Activated T-helper 2 cell treated with anti-CD3 and anti-CD28 coated beads, Interferon-gamma antibody, Interleukin-2, Interleukin-4, amounts not matched to agents 10 μg/mL and 5 μg/mL and 100 μg/mL, durations not matched to agents 14 hours and 24 hours and 36 hours (primary cell): ENCODE results near the gene FFAR2. TPM values are rescaled to one million over a fixed set of nuclear protein-coding genes. Genes with fewer than 3 reads are reported as not detected.
"Not testable (repeated sequence)": the region's sequence is repeated elsewhere in the genome, so short reads cannot be mapped to it uniquely, and the experiment has no call there.

Experiments
- DNase-seq: peaks from one replicate; pipeline ENCODE4 v3.0.0; 2021; ENCODE audit warnings: low spot score
- H3K27ac Mint-ChIP-seq: one replicate; pipeline ENCODE4 v1.8.0; 2021; ENCODE audit warnings: mixed read lengths
- H3K27me3 Mint-ChIP-seq: one replicate; pipeline ENCODE4 v1.8.0; 2021; ENCODE audit warnings: low read depth, mixed read lengths
- H3K36me3 Mint-ChIP-seq: one replicate; pipeline ENCODE4 v1.8.0; 2021; ENCODE audit warnings: low read depth, mixed read lengths
- H3K4me1 Mint-ChIP-seq: one replicate; pipeline ENCODE4 v1.8.0; 2021; ENCODE audit warnings: low read depth, mixed read lengths
- H3K4me3 Mint-ChIP-seq: one replicate; pipeline ENCODE4 v1.8.0; 2021; ENCODE audit warnings: low read depth, mild to moderate bottlenecking, moderate library complexity, mixed read lengths
- H3K9me3 Mint-ChIP-seq: one replicate; pipeline ENCODE4 v1.8.0; 2021; ENCODE audit warnings: mixed read lengths
- intact Hi-C: fragments of 100-400 bp; cut with micrococcal nuclease; formaldehyde crosslinking; loops from one replicate; pipeline ENCODE4 v1.15.1; 2023
- total RNA-seq: library from RNA; stranded (reverse); gene quantifications from 2 replicates; pipeline ENCODE4 v1.2.3, GENCODE V29; 2022

FFAR2 gene
- not detected in 2 replicates for total RNA-seq

DNA sequence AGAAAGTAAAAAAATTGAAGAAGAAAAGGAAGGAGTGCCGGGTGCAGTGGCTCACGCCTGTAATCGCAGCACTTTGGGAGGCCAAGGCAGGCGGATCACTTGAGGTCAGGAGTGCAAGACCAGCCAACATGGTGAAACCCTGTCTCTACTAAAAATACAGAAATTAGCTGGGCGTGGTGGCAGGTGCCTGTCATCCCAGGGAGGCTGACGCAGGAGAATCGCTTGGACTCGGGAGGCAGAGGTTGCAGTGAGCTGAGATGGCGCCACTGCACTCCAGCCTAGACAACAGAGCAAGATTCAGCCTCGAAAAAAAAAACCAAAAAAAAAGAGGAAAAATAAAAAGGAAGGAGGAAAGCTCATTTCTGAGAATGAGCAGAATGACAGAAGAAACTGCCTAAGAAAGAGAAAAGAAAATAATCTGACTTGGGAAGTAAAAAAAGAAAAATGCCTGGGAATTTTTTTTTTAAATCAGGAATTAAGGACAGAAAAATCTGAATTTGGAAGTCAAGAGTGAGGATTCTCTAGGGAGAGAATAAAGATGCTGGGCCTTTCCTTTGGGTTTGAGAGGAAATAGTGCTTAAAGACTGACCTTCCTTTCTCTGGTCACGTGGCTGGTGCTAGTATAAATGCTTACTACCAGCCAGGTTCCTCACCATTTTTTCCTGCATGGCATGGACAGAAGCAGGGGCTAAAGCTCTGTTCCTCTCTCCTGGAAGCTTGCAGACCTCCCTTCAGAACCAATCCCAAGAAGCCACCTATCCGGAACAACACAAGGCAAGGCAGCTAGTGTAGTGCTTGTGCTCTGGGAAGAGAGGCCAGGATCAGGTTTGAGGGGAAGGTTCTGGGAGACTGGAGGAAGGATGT lies at the start of gene FFAR2:
TSS of gene FFAR2 (plus strand) at position 652 of the 864 bp plus-strand sequence. CDS start 1,458 bp downstream, outside the sequence.
- no peak within 1 kb of the TSS for H3K27ac Mint-ChIP-seq
- H3K36me3 Mint-ChIP-seq: no peaks in the 10 kb centered on the region
- H3K9me3 Mint-ChIP-seq: no peaks in the 10 kb centered on the region
- H3K4me3 Mint-ChIP-seq: no peak within 1 kb of the TSS
- H3K4me1 Mint-ChIP-seq: peaks cover 43% of the 10 kb centered on the region
- peaks cover 46% of the 10 kb centered on the region for H3K27me3 Mint-ChIP-seq
- intact Hi-C loops: no loop called here
- DNase-seq: no peak

DNA sequence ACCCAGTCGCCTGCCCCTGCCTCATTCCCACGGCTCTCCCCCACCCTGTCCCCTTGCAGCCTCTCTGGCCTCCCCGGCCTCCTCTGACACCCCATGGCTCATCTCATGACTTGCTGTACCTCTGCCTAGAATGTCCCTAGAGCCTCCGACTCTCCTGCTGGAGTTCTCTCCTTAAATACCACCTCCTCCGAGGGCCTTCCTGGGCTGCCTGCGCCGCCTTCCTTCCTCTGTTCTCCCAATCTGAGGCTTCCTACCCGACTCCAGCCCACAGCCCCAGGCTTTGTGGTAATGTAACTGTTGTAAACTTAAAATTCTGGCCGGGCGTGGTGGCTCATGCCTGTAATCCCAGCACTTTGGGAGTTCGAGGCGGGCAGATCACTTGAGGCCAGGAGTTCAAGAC lies 49.5 kb upstream of the FFAR2 start:
- intact Hi-C loops: no loop called here
- Mint-ChIP-seq H3K27me3 (peaks cover 5% of the 10 kb centered on the region), H3K36me3 (no peaks in the 10 kb centered on the region), H3K4me3 (no peak overlapping the region), H3K27ac (no peak overlapping the region), H3K4me1 (peaks cover 4% of the 10 kb centered on the region), H3K9me3 (no peaks in the 10 kb centered on the region)
- DNase-seq: no peak

DNA sequence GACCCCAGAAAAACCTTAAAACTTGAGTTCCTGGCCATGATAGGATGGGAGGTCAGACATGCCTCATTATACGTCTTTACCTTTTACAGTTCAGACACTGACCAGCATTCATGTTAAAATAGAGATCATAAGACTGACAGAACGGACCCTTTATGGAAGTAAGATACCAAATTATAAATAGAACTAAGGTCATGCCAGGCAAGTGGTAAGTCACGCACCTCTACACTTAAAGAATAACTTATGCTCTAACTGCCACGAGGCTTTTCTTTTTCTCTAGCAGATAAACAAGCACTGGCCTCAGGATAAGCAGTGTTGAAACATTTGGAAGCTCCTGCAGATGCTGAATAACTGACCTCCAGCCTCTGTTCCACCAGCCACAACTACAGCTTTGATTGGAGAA lies 48.8 kb upstream of the FFAR2 start:
- H3K27me3 Mint-ChIP-seq: peaks cover 5% of the 10 kb centered on the region
- no peaks in the 10 kb centered on the region for H3K36me3 Mint-ChIP-seq
- intact Hi-C loops: no loop called here
- H3K4me3 Mint-ChIP-seq: no peak overlapping the region
- H3K27ac Mint-ChIP-seq: no peak overlapping the region
- no peaks in the 10 kb centered on the region for H3K9me3 Mint-ChIP-seq
- DNase-seq: no peak
- peaks cover 8% of the 10 kb centered on the region for H3K4me1 Mint-ChIP-seq

DNA sequence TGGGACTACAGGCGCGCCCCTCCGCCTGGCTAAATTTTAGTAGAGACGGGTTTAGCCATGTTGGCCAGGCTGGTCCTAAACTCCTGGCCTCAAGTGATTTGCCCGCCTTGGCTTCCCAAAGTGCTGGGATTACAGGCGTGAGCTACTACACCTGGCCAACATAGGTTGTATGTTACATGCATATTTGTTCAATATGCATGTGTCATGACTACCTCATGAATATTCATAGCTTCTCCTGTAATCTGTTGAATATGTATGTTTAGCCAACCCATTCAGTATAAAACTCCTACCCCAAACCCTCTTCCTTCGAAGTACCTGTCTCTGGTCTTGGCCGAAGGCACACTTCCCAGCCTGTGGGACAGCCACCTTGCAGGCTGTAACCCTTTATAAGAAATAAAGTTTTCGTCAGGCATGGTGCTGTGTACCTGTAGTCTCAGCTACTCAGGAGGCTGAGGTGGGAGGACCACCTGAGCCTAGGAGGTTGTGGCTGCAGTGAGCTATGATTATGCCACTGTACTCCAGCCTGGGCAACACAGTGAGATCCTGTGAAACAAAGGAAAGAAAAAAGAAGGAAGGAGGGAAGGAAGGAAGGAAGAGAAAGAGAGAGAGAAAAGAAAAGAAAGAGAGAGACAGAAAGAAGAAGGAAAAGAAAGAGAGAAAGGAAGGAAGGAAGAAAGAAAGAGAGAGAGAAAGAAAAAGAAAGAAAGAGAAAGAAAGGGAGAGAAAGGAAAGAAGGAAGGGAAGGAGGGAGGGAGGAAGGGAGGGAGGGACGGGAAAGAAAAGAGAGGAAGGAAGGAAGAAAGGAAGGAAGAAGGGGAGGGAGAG lies 47.9 kb upstream of the FFAR2 start:
- Mint-ChIP-seq H3K4me3 (no peak overlapping the region), H3K27ac (no peak overlapping the region), H3K36me3 (no peaks in the 10 kb centered on the region), H3K4me1 (peaks cover 15% of the 10 kb centered on the region), H3K9me3 (no peaks in the 10 kb centered on the region), H3K27me3 (peaks cover 5% of the 10 kb centered on the region)
- no peak for DNase-seq
- intact Hi-C loops: no loop called here

DNA sequence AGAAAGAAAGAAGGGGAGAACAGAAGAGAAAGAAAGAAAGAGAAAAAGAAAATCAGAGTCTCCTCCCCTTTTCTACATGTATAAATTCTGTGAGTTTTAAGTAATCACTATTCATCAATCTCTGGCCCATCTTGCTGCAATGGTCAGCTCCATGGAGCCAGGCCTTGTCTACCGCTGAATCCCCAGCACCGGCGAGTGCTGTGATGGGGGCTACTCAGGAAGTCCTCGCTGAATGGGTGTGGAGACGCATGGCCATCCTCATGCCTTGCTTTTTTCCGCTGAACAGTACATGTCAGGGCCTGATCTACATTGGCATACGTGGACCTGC lies 47.3 kb upstream of the FFAR2 start:
- peaks cover 5% of the 10 kb centered on the region for H3K27me3 Mint-ChIP-seq
- DNase-seq: no peak
- no peaks in the 10 kb centered on the region for H3K9me3 Mint-ChIP-seq
- intact Hi-C loops: no loop called here
- H3K4me3 Mint-ChIP-seq: no peak overlapping the region
- no peaks in the 10 kb centered on the region for H3K36me3 Mint-ChIP-seq
- H3K4me1 Mint-ChIP-seq: peaks cover 19% of the 10 kb centered on the region
- no peak overlapping the region for H3K27ac Mint-ChIP-seq

DNA sequence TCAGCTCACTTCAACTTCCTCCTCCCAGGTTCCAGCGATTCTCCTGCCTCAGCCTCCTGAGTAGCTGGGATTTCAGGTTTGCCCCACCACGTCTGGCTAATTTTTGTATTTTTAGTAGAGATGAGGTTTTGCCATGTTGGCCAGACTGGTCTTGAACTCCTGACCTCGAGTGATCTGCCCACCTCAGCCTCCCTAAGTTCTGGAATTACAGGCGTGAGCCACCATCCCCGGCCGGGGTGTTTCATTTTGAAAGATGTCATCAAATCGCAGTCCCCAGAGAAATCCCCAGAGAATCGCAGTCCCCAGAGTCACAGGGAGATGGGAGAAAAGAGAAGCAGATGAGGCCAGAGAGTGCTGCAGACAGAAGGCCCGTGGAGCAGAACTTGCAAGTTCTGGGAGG lies 46.6 kb upstream of the FFAR2 start:
- DNase-seq, H3K4me3 Mint-ChIP-seq, H3K9me3 Mint-ChIP-seq, H3K27ac Mint-ChIP-seq, H3K36me3 Mint-ChIP-seq, H3K27me3 Mint-ChIP-seq, intact Hi-C loops: not testable (repeated sequence)
- H3K4me1 Mint-ChIP-seq: peaks cover 20% of the 10 kb centered on the region

DNA sequence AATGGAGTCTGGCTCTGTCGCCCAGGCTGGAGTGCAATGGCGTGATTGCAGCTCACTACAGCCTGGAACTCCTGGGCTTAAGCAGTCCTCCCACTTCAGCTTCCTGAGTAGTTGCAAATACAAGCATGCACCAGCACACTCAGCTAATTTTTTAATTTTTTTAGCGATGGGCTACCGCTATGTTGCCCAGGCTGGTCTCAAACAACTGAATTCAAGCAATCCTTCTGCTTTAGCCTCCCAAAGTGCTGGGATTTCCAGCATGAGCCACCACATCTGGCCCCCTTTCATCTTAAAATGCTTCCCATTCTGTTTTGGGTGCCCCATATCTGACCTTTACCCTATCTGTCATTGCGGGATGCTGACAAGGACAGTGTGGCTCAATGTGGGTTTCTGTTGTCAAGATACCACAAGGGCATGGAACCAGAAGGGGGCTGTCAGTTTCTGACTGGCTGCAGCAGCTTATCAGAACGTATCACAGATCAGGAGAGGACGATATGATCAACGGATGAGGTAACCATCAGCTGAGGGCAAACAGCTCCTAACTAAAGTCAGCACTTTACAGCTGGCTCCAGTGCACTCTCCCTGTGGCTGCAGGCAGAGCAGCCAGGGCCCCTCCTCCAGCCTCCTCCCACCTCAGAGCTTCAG lies 44.8 kb upstream of the FFAR2 start:
- peaks cover 20% of the 10 kb centered on the region for H3K4me1 Mint-ChIP-seq
- H3K9me3 Mint-ChIP-seq: no peaks in the 10 kb centered on the region
- intact Hi-C loops: no loop called here
- peaks cover 5% of the 10 kb centered on the region for H3K27me3 Mint-ChIP-seq
- peak overlapping the region; percentile 63 for H3K27ac Mint-ChIP-seq
- DNase-seq: peak; percentile 11
- no peak overlapping the region for H3K4me3 Mint-ChIP-seq
- no peaks in the 10 kb centered on the region for H3K36me3 Mint-ChIP-seq

DNA sequence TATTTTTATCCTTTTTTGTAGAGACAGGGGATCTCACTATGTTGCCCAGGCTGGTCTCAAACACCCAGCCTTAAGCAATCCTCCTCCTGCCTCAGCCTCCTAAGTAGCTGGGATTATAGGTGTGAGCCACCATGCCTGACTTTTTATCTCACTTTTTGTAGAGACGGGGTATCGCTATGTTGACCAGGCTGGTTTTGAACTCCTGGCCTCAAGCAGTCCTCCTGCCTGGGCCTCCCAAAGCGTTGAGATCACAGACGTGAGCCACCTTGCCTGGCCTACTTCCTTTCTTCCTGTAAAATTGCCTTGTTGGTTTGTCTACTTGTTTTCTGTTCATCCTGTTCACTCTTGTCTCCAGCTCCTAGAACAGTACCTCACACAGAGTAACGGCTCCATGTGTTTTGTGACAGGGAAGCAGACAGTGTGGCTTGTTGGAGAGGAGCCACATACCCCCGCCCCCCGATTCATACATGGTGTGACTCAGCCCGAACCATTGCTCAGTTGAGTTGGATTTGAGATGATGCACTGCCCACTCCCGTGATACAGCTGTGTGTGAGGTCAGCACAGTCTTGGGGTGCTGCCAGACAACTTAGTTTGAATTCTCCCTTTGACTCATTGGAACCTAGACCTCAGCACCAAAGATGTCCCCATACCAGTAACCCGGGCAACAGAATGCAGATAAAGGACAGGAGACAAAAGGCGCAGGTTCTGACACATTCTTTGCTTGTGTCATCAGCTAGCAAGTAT lies 43.0 kb upstream of the FFAR2 start:
- peak; percentile 20 for DNase-seq
- Mint-ChIP-seq H3K27me3 (peaks cover 11% of the 10 kb centered on the region), H3K4me1 (peaks cover 22% of the 10 kb centered on the region), H3K4me3 (no peak overlapping the region), H3K36me3 (no peaks in the 10 kb centered on the region), H3K27ac (peak overlapping the region; percentile 80), H3K9me3 (no peaks in the 10 kb centered on the region)
- intact Hi-C loops: loop anchor here (1.0 to 2.0 kb wide), 5 partner anchors 30 to 58 kb away; partner anchors contain the start of gene FFAR1

DNA sequence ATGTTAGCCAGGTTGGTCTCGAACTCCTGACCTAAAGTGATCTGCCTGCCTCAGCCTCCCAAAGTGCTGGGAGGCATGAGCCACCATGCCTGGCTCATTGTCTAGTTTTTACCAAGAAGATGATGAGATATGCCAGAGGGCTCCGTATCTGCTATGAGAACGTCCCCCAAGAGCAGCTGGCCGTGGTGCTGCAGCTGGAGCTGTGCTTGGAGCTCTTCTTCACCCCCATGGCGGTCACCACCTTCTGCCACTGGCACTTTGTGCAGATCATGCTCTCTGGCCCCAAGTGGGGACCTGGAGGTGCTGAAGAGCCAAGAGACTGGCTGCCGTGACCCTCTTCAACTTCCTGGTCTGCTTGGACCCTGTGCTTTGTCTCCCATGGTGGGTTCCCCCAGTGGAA lies 40.4 kb upstream of the FFAR2 start:
- Mint-ChIP-seq H3K9me3 (no peaks in the 10 kb centered on the region), H3K27ac (no peak overlapping the region), H3K27me3 (peaks cover 18% of the 10 kb centered on the region), H3K36me3 (no peaks in the 10 kb centered on the region), H3K4me1 (peaks cover 22% of the 10 kb centered on the region), H3K4me3 (no peak overlapping the region)
- intact Hi-C loops: no loop called here
- no peak for DNase-seq

DNA sequence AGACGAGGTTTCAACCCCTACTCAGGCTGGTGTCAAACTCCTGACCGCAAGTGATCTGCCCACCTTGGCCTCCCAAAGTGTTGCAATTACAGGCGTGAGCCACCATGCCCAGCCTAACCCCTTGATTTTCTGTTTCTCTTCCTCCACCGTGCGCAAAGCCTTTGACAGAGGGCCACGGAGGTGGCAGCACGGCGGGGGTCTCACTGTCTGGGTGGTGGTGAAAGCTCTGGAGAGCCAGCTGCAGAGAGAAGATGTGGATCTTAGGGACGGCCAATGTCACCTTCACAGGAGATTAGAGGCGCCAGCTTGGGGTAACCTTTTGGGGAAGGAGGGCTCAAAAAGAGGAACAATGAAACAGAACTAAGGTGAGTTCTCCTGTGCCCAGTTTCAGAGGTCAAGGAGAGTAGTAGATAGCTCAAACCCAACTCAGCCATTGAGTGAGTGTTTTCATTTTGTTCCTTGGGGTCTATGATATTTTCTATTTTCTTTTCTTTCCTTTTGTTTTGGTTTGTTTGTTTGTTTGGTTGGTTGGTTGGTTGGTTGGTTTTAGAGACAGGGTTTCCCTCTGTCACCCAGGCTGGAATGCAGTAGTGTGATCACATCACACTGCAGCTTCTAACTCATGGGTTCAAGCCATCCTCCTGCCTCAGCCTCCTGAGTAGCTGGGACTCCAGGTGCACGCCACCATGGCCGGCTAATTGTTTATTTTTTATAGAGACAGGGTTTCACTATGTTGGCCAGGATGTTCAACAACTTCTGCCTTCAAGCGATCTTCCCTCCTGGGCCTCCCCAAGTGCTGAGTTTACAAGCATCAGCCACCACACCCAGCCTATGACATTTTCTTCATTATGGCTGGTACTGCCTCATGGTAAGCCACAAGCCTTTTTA lies 39.5 kb upstream of the FFAR2 start:
- H3K27me3 Mint-ChIP-seq: peaks cover 21% of the 10 kb centered on the region
- no peak overlapping the region for H3K27ac Mint-ChIP-seq
- no peak for DNase-seq
- no peak overlapping the region for H3K4me3 Mint-ChIP-seq
- no peaks in the 10 kb centered on the region for H3K9me3 Mint-ChIP-seq
- H3K36me3 Mint-ChIP-seq: no peaks in the 10 kb centered on the region
- peaks cover 18% of the 10 kb centered on the region for H3K4me1 Mint-ChIP-seq
- intact Hi-C loops: no loop called here

DNA sequence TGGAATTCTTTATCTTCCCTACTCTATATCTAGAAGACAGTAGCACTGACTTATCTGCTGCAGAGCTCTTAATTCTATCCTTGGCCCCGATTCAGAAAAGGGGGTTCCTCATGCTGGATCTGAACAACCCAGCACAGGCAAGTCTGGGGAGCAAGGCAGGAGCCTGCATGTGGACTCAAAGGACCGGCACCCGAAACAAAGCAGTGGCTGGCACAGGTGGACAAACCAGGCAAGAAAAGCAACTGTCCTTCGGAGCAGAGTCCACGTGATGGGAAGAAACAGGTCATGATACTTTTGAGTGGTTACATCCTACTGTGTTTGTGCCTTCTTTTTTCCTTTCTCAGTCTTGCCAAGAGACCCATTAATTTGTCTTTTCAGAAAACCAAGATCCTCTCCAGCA lies 38.9 kb upstream of the FFAR2 start:
- Mint-ChIP-seq H3K4me3 (no peak overlapping the region), H3K36me3 (no peaks in the 10 kb centered on the region), H3K4me1 (peaks cover 14% of the 10 kb centered on the region), H3K27ac (no peak overlapping the region), H3K27me3 (peaks cover 22% of the 10 kb centered on the region), H3K9me3 (no peaks in the 10 kb centered on the region)
- intact Hi-C loops: no loop called here
- DNase-seq: no peak

DNA sequence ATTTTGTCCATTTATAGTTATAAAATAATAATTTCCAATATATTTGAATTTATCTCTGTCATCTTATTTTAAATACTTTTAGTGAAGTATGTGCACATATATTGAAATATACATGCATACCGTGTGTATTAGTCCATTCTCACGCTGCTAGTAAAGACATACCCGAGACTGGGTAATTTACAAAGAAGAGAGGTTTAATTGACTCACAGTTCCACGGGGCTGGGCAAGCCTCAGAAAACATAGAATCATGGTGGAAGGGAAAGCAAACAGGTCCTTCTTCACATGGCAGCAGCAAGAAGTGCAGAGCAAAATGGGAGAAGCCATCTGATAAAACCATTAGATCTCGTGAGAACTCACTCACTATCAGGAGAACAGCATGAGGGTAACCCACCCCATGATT lies 37.6 kb upstream of the FFAR2 start:
- no peaks in the 10 kb centered on the region for H3K36me3 Mint-ChIP-seq
- no peak overlapping the region for H3K4me3 Mint-ChIP-seq
- no peak for DNase-seq
- intact Hi-C loops: no loop called here
- peaks cover 4% of the 10 kb centered on the region for H3K4me1 Mint-ChIP-seq
- H3K27me3 Mint-ChIP-seq: peaks cover 24% of the 10 kb centered on the region
- H3K27ac Mint-ChIP-seq: no peak overlapping the region
- no peaks in the 10 kb centered on the region for H3K9me3 Mint-ChIP-seq
